Measurements from ENCODE around the gene SLC30A1. TPM values are rescaled to one million over a fixed set of nuclear protein-coding genes. Genes with fewer than 3 reads are reported as not detected.

The SLC30A1 gene
- total RNA-seq, 1 experiment from 2014 or later: 23.5 TPM

GRCh38 chr1:211524521-211524920, 54.4 kb downstream of the SLC30A1 start:
- DNase-seq (ENCODE audit: low read depth): no peak

- no peak for DNase-seq (ENCODE audit: low read depth)
These were observed 56.2 kb downstream of the SLC30A1 start for GRCh38 chr1:211522804-211523203.

Other genes with a start within 250 kb of the SLC30A1 start
- gene RD3, start 87.0 kb downstream of the SLC30A1 start, total RNA-seq (2014; rRNA removed; shearing (Covaris generic)): not detected in 2 replicates
- 37.5 and 50.3 TPM in 2 replicates for gene NEK2, start 96.5 kb upstream of the SLC30A1 start, total RNA-seq (2014; rRNA removed; shearing (Covaris generic))

Measured in HT1080 (cell line).